C4-2B (cell line): ENCODE data around the gene YIF1A.

ENCODE experiments used
- H3K27ac ChIP-seq: fragments of 450-650 bp; 2 replicates; pipeline ENCODE4 v1.5.1; 2017
- CTCF ChIP-seq: fragments of 450-650 bp; conservative IDR thresholded peaks from 2 replicates; pipeline ENCODE4 v1.5.1; 2017; ENCODE audit warnings: mild to moderate bottlenecking
- ZFX ChIP-seq: fragments of 450-650 bp; IDR thresholded peaks from 2 replicates; pipeline ENCODE4 v1.6.1; 2017

Gene YIF1A

GRCh38 chr11:66247295-66247694 lies 41.6 kb downstream of the YIF1A start:
- no peak for TF ChIP-seq CTCF
- TF ChIP-seq ZFX, result no peak
- H3K27ac ChIP-seq, result no peak overlapping the region

- no peak overlapping the region for H3K27ac ChIP-seq
Observed at GRCh38 chr11:66243782-66244535, 45.0 kb downstream of the YIF1A start.

GRCh38 chr11:66242095-66242765 lies 46.7 kb downstream of the YIF1A start:
- H3K27ac ChIP-seq, result no peak overlapping the region
- TF ChIP-seq ZFX, result no peak
- no peak for TF ChIP-seq CTCF

More at GRCh38 chr11:66243782-66244535, 45.0 kb downstream of the YIF1A start:
- TF ChIP-seq CTCF (no peak), ZFX (no peak)

GRCh38 chr11:66240781-66241136 lies 48.2 kb downstream of the YIF1A start:
- H3K27ac ChIP-seq, result no peak overlapping the region
- no peak for TF ChIP-seq ZFX
- TF ChIP-seq CTCF, result no peak

GRCh38 chr11:66239998-66240780 lies 48.8 kb downstream of the YIF1A start:
- H3K27ac ChIP-seq, result no peak overlapping the region
- TF ChIP-seq CTCF (no peak), ZFX (no peak)

GRCh38 chr11:66239511-66239910 lies 49.4 kb downstream of the YIF1A start:
- H3K27ac ChIP-seq, result no peak overlapping the region

More at GRCh38 chr11:66239511-66239910, 49.4 kb downstream of the YIF1A start:
- TF ChIP-seq ZFX (no peak), CTCF (no peak)
